HG03378 (cell line): ENCODE data around the gene MYCBP2.
"Not testable (repeated sequence)": the region's sequence is repeated elsewhere in the genome, so short reads cannot be mapped to it uniquely, and the experiment has no call there.

ENCODE experiments used
- ATAC-seq: cut with Tn5 transposase; IDR thresholded peaks from one replicate; pipeline ENCODE4 v1.9.1; 2021; ENCODE audit warnings: mild to moderate bottlenecking, moderate library complexity; ENCODE audit not compliant: unreplicated experiment

The MYCBP2 gene

GRCh38 chr13:77299587-77299986, 27.3 kb downstream of the MYCBP2 start:
- ATAC-seq: no peak

- peak; percentile 89 for ATAC-seq
Measured at GRCh38 chr13:77298426-77298825, 28.5 kb downstream of the MYCBP2 start.

DNA sequence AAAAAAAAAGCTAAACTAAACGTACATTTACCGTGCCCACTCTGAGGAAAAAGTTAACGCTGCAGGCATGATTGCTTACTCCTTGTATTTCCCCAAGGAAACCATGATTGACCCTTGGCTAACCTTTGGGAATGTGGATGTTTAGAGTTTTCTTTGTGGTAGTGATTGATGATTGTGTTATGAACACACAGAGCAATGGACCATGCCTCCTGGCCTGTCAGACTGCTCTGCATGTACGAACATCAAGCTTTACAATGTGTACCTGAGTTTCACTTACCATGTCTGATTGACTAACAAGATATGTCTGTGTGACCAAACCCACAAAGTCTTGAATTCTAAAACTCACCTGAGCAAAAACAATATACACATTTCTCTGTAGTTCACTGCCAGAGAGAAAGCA, 35.1 kb downstream of the MYCBP2 start:
- ATAC-seq: no peak

DNA sequence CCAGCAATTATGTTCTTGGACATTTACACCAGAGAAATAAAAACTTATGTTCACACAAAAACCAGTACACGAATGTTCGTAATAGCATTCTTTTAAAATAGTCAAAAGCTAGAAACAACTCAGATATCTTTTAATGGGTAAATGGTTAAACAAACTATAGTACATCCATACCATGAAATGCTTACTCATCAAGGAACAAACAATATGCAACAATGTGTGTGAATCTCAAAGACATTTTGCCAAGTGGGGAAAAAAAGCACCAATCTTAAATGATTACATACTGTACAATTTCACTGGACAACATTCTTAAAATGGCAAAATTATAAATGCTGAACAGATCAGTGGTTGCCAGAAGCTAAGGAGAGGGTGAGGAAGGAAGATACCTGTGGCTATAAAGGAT, 36.6 kb downstream of the MYCBP2 start:
- ATAC-seq: no peak

GRCh38 chr13:77289851-77290250, 37.0 kb downstream of the MYCBP2 start:
- ATAC-seq: no peak

DNA sequence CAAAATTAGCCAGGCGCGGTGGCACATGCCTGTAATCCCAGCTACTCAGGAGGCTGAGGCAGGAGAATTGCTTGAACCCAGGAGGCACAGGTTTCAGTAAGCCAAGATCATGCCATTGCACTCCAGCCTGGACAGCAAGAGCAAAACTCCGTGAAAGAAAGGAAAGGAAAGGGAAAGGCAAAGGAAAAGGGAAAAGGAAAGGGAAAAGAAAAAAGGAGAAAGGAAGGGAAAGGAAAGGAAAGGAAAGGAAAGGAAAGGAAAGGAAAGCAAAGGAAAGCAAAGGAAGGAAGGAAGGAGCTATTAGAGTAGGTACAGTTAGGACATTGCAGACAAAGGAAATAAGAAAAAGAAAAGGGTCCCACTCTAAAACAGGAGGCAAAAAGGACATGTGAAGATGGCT, 41.3 kb downstream of the MYCBP2 start:
- not testable (repeated sequence) for ATAC-seq

GRCh38 chr13:77285098-77285497, 41.8 kb downstream of the MYCBP2 start:
- ATAC-seq: no peak

- no peak for ATAC-seq
Measured at GRCh38 chr13:77274126-77274525, 52.8 kb downstream of the MYCBP2 start.

GRCh38 chr13:77269141-77269540, 57.8 kb downstream of the MYCBP2 start:
- ATAC-seq: no peak

DNA sequence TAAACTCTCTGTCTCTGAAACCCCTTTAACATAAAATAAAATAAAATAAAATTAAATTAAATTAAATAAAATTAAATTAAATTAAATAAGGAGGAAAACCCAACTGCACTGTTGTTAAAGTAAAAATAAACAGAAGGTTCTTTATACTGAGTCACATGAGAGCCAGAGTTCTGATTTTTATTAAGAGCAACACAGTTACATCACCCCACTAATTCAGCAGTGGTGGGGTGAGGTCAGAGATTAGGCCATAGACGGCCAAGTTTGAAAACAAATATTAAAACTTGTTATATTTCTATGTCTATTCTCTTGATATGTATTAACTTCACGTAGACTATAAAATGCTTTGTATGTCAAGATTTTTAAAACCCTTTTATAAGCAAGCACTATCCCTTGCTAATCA, 59.5 kb downstream of the MYCBP2 start:
- no peak for ATAC-seq

DNA sequence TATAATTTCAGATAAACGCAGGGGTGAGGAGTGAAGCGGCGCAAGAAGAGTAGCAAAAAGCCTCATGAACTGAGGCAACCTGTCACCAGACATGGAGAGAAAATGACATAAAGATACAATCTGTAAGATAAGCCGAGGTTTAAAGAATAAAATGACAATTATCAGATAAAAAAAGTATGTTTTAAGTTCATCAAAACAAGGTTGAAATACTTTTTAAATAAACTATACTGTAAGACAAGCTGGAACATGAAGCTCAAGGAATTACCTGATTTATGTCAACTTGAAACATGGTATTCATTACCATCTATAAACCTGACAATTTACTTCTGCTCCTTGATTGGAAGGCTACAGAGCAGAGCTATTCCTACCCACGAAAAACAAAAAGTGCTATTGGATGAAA, 61.6 kb downstream of the MYCBP2 start:
- ATAC-seq: no peak

- no peak for ATAC-seq
Measured at GRCh38 chr13:77262198-77262597, 64.7 kb downstream of the MYCBP2 start.

- no peak for ATAC-seq
Measured at GRCh38 chr13:77250975-77251374, 75.9 kb downstream of the MYCBP2 start.

DNA sequence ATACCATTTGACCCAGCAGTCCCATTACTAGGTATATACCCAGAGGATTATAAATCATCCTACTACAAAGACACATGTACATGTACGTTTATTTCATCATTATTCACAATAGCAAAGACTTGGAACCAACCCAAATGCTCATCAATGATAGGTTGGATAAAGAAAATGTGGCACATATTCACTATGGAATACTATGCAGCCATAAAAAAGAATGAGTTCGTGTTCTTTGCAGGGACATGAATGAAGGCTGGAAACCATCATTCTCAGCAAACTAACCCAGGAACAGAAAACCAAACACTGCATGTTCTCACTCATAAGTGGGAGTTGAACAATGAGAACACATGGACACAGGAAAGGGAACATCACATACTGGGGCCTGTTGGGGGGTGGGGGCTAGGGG, 81.7 kb downstream of the MYCBP2 start:
- not testable (repeated sequence) for ATAC-seq

DNA sequence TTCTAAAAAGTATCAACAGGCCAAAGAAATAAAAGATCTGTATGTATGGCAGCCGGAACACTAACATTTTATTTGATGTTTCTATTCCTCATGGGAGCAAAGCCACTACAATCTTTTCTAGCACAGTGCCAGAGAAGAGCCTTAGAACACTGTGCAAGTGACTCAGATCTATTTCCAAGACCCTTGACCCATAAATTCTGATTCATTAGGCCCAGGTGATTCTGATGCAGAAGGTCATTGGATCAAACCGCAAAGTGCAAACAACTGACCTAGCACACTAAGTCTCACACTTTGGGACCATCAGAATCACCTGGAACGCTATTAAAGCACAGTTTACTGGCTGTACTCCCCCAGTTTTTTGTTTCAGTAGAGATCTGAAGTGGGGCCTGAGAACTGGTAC, 87.6 kb downstream of the MYCBP2 start:
- no peak for ATAC-seq

GRCh38 chr13:77235456-77236022, 91.4 kb downstream of the MYCBP2 start:
- no peak for ATAC-seq

DNA sequence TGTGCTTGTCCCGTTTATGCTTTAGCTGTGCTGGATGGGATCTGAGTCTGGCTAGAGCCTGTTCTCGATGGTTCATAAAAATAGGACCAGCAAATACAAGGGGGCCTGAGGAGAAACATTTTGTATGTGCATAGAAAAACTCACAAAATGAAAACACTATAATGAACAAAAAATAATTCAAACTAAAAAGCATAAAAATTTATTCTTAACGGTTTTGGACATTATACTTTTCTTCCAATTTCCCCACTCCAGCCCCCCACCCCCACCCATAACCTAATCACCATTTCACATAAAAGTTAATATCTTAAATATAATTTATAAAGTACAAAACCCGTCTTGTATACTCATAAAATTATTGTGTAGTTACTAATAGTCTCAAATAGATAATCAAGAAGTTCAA, 93.7 kb downstream of the MYCBP2 start:
- ATAC-seq: no peak

GRCh38 chr13:77230560-77230959, 96.3 kb downstream of the MYCBP2 start:
- no peak for ATAC-seq

DNA sequence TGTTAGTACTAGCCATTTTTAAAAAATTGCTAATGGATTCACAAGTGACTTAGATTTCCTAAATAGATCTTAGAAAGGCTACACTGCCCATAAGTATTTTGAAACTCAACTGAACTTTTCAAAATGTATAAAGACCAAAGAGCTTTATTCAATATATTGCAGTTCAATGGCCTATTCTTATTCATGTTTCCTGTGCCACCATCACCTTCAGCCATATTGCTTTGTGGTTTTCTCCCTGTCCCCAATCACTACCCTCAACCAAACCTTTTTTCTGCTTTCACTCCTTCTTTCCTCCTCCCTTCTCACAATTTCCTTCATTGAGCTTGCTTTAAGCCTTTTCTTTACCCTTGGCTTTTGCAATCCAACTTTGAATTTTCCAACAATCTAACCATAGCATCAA, 100.9 kb downstream of the MYCBP2 start:
- no peak for ATAC-seq

GRCh38 chr13:77222909-77223308, 104.0 kb downstream of the MYCBP2 start:
- ATAC-seq: no peak

GRCh38 chr13:77222000-77222690, 104.7 kb downstream of the MYCBP2 start:
- ATAC-seq: no peak

- no peak for ATAC-seq
Measured at GRCh38 chr13:77219401-77219800, 107.5 kb downstream of the MYCBP2 start.

GRCh38 chr13:77218274-77218673, 108.6 kb downstream of the MYCBP2 start:
- no peak for ATAC-seq
